IMR-90 (cell line): ENCODE data around the gene FAM110A. TPM values are rescaled to one million over a fixed set of nuclear protein-coding genes. Genes with fewer than 3 reads are reported as not detected.

Source experiments
- ATAC-seq: fragments of 200-7000 bp; cut with Tn5 transposase; 2 replicates; pipeline ENCODE4 v1.9.1; 2020; ENCODE audit warnings: low read depth, mild to moderate bottlenecking, moderate library complexity
- BruUV-seq: library from RNA; stranded (reverse); fragments of 400-500 nt; replicated peaks from 2 replicates; lab custom pipeline; 2021; lab: Mats Ljungman, UMichigan
- CTCF ChIA-PET: fragments of 300-600 bp; formaldehyde crosslinking; extraction: SDS; loops from one replicate; lab custom pipeline; 2021; ENCODE audit warnings: antibody characterized with exemption; lab: Yijun Ruan, JAX
- POLR2A ChIA-PET: fragments of 300-600 bp; sonication (Branson Sonifier 250); formaldehyde crosslinking; loops from one replicate; lab custom pipeline; 2022; ENCODE audit warnings: antibody characterized with exemption; ENCODE audit not compliant: unreplicated experiment; lab: Charles Lee
- DNase-seq: peaks from one replicate; pipeline ENCODE4 v3.0.0; 2013
- H2AFZ ChIP-seq: replicated peaks from 2 replicates; pipeline ENCODE3; 2013; ENCODE audit warnings: low read length, mild to moderate bottlenecking; ENCODE audit not compliant: poor library complexity
- H2AK5ac ChIP-seq: 2 replicates; pipeline ENCODE4 v1.6.1; 2013; ENCODE audit warnings: low read depth, low read length, inconsistent platforms
- H2AK9ac ChIP-seq: replicated peaks from 2 replicates; pipeline ENCODE3; 2013; ENCODE audit warnings: mild to moderate bottlenecking, low read depth, low read length, moderate library complexity; ENCODE audit not compliant: poor library complexity
- H2BK120ac ChIP-seq: 2 replicates; pipeline ENCODE4 v1.6.1; 2013; ENCODE audit warnings: low read depth, low read length, inconsistent platforms
- H2BK15ac ChIP-seq: 3 replicates; pipeline ENCODE4 v1.6.1; 2013; ENCODE audit warnings: low read depth, low read length, inconsistent platforms
- H2BK20ac ChIP-seq: 2 replicates; pipeline ENCODE4 v1.6.1; 2013; ENCODE audit warnings: low read depth, mild to moderate bottlenecking, inconsistent platforms, low read length, moderate library complexity
- H2BK5ac ChIP-seq: 2 replicates; pipeline ENCODE4 v1.6.1; 2013; ENCODE audit warnings: mild to moderate bottlenecking, low read depth, low read length, inconsistent platforms; ENCODE audit not compliant: poor library complexity, severe bottlenecking
- H3K14ac ChIP-seq: replicated peaks from 2 replicates; pipeline ENCODE4 v1.6.1; 2013; ENCODE audit warnings: low read depth, low read length, inconsistent platforms
- H3K18ac ChIP-seq: 2 replicates; pipeline ENCODE4 v1.6.1; 2013; ENCODE audit warnings: low read depth, low read length, control low read depth
- H3K23ac ChIP-seq: 2 replicates; pipeline ENCODE4 v1.6.1; 2013; ENCODE audit warnings: low read depth, low read length, inconsistent platforms
- H3K27ac ChIP-seq: 2 replicates; pipeline ENCODE4 v1.5.1; 2013; ENCODE audit warnings: mild to moderate bottlenecking, control low read depth, low read length; ENCODE audit not compliant: insufficient read depth
- H3K27me3 ChIP-seq: 2 replicates; pipeline ENCODE4 v1.6.1; 2013; ENCODE audit warnings: low read length; ENCODE audit not compliant: control insufficient read depth, insufficient read depth
- H3K36me3 ChIP-seq: 2 replicates; pipeline ENCODE4 v1.6.1; 2013; ENCODE audit warnings: low read length, mixed read lengths; ENCODE audit not compliant: control insufficient read depth, insufficient read depth
- H3K4ac ChIP-seq: 2 replicates; pipeline ENCODE4 v1.6.1; 2013; ENCODE audit warnings: low read depth, low read length, inconsistent platforms
- H3K4me1 ChIP-seq: 2 replicates; pipeline ENCODE4 v1.6.1; 2013; ENCODE audit warnings: low read length, mixed read lengths; ENCODE audit not compliant: control insufficient read depth, insufficient read depth
- H3K4me2 ChIP-seq: 2 replicates; pipeline ENCODE4 v1.6.1; 2013; ENCODE audit warnings: low read depth, mild to moderate bottlenecking, control low read depth, low read length, moderate library complexity
- H3K4me3 ChIP-seq: 2 replicates; pipeline ENCODE4 v1.5.1; 2013; ENCODE audit warnings: low read depth, mild to moderate bottlenecking, control low read depth, low read length, moderate library complexity; ENCODE audit not compliant: insufficient read depth
- H3K56ac ChIP-seq: 2 replicates; pipeline ENCODE4 v1.6.1; 2013; ENCODE audit warnings: low read length, inconsistent platforms; ENCODE audit not compliant: insufficient read depth; ENCODE audit errors: extremely low read depth
- H3K79me1 ChIP-seq, 2 experiments: 2 replicates each; pipeline ENCODE4 v1.6.1; 2013; ENCODE audit warnings: low read length in 2 of 2, inconsistent platforms in 1 of 2, low read depth in 1 of 2
- H3K9ac ChIP-seq: 2 replicates; pipeline ENCODE4 v1.6.1; 2013; ENCODE audit warnings: low read depth, low read length, control low read depth
- H3K9me1 ChIP-seq: 2 replicates; pipeline ENCODE4 v1.6.1; 2013; ENCODE audit warnings: low read length, inconsistent platforms; ENCODE audit not compliant: insufficient read depth
- H3K9me3 ChIP-seq: 2 replicates; pipeline ENCODE4 v1.6.1; 2013; ENCODE audit warnings: low read length; ENCODE audit not compliant: control insufficient read depth, insufficient read depth
- H4K20me1 ChIP-seq: 2 replicates; pipeline ENCODE4 v1.6.1; 2013; ENCODE audit warnings: low read length, inconsistent platforms; ENCODE audit not compliant: insufficient read depth
- H4K5ac ChIP-seq: 2 replicates; pipeline ENCODE4 v1.6.1; 2013; ENCODE audit warnings: mild to moderate bottlenecking, low read depth, low read length, control low read depth
- H4K8ac ChIP-seq, 2 experiments: 2 replicates each; pipeline ENCODE4 v1.6.1; 2013; ENCODE audit warnings: low read depth in 2 of 2, low read length in 2 of 2, control low read depth in 1 of 2, inconsistent platforms in 1 of 2
- H4K91ac ChIP-seq: 2 replicates; pipeline ENCODE4 v1.6.1; 2013; ENCODE audit warnings: low read depth, low read length, inconsistent platforms; ENCODE audit not compliant: insufficient read depth
- BHLHE40 ChIP-seq: fragments of 150-350 bp; IDR thresholded peaks from 2 replicates; pipeline ENCODE4 v1.6.1; 2016; ENCODE audit warnings: mild to moderate bottlenecking, low read depth, low read length
- MAFK ChIP-seq: IDR thresholded peaks from 2 replicates; pipeline ENCODE4 v1.6.1; 2012; ENCODE audit warnings: low read depth, low read length, improper control_type of control experiment
- MXI1 ChIP-seq: IDR thresholded peaks from 2 replicates; pipeline ENCODE4 v1.6.1; 2012; ENCODE audit warnings: low read depth, mild to moderate bottlenecking, low read length, moderate library complexity, borderline replicate concordance
- RAD21 ChIP-seq: IDR thresholded peaks from 2 replicates; pipeline ENCODE4 v1.6.1; 2012; ENCODE audit warnings: low read length, improper control_type of control experiment
- SMC3 ChIP-seq: fragments of 150-350 bp; IDR thresholded peaks from 2 replicates; pipeline ENCODE4 v1.6.1; 2016; ENCODE audit warnings: low read depth, mild to moderate bottlenecking, antibody characterized with exemption, low read length, moderate library complexity
- WGBS, 2 experiments: methylation state at CpG; one replicate each; pipeline versions ENCODE4 v1.1.5 to v1.1.7; 2013; ENCODE audit warnings: missing lambda C conversion rate in 2 of 2; ENCODE audit not compliant: insufficient read length in 1 of 2; ENCODE audit errors: extremely low coverage in 2 of 2; 5-methylcytosine and 5-hydroxymethylcytosine counted together
- dilution Hi-C: fragments of 300-500 bp; cut with HindIII; formaldehyde crosslinking; loops from one replicate; pipeline ENCODE4 v1.14.3; 2018; ENCODE audit warnings: low sequenced_read_pairs; ENCODE audit not compliant: unreplicated experiment
- in situ Hi-C: fragments of 300-500 bp; cut with MboI; formaldehyde crosslinking; loops from 3 replicates; pipeline ENCODE4 v1.14.3; 2019; ENCODE audit warnings: low sequenced_read_pairs, inconsistent platforms, mixed read lengths
- intact Hi-C: fragments of 100-400 bp; cut with micrococcal nuclease; formaldehyde crosslinking; loops from 2 replicates; pipeline ENCODE4 v1.10.0; 2022
- polyA plus RNA-seq, 3 experiments: library from polyadenylated mRNA; depleted of rRNA; stranded (reverse); fragments of >200 nt; gene quantifications; 2 replicates each; pipeline ENCODE4 v1.2.3, GENCODE V29; 2012; ENCODE audit warnings: low replicate concordance in 1 of 3
- total RNA-seq: library from RNA; depleted of rRNA; stranded (reverse); fragments of >200 nt; gene quantifications from 2 replicates; pipeline ENCODE4 v1.2.3, GENCODE V29; 2012
- TF ChIP-seq, protein P1 (sequence below): fragments of 150-350 bp; IDR thresholded peaks from 2 replicates; pipeline ENCODE4 v1.6.1; 2016; ENCODE audit warnings: low read depth, mild to moderate bottlenecking, low read length, moderate library complexity, borderline replicate concordance
- TF ChIP-seq, protein P2 (sequence below): fragments of 150-350 bp; IDR thresholded peaks from 2 replicates; pipeline ENCODE4 v1.6.1; 2017; ENCODE audit warnings: mild to moderate bottlenecking, antibody characterized with exemption, low read length, low read depth

The FAM110A gene
- total and polyA plus RNA-seq, 2 of the 4 experiments (the other 2 are of a cell fraction): 0.36 to 3.6 TPM

DNA sequence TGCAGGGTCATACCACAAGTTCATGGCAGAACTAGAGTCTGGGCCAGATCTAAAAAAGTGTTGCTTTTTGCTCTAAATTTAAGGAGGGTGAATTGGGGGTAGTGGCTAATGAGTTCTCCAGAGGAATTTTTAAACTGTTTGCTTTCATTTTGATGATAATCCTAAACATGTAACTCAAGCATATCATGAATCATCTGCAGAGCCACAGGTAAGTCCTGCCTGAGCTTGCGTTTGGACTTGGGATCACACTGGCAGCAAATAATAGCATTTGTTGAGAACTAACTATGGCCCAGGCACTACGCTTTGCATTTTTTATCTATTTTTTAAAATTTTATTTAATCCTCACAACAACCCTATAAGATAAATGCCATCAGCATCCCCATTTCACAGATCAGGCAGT, 27.4 kb downstream of the FAM110A start:
- Histone ChIP-seq H2AFZ (no peak overlapping the region), H3K4me2 (no peak overlapping the region), H4K20me1 (no peaks in the 10 kb centered on the region), H3K14ac (no peak overlapping the region), H3K9ac (no peak overlapping the region), H4K91ac (no peak overlapping the region), H3K4me1 (peaks cover 3% of the 10 kb centered on the region), H3K36me3 (no peaks in the 10 kb centered on the region), H3K27ac (no peak overlapping the region), H3K9me1 (peaks cover 9% of the 10 kb centered on the region; the same call in 1 of the 2 replicates), H2BK15ac (no peak overlapping the region), H2BK20ac (no peak overlapping the region), H3K9me3 (no peaks in the 10 kb centered on the region), H3K27me3 (0 out of 2 replicates have a peak, but pooled peaks cover 2% of the 10 kb centered on the region), H3K56ac (no peak overlapping the region), H3K4ac (no peak overlapping the region), H3K79me1 (no peaks in the 10 kb centered on the region), H2BK120ac (no peak overlapping the region), H2BK5ac (no peak overlapping the region), H3K4me3 (no peak overlapping the region), H2AK9ac (no peak overlapping the region), H3K23ac (no peak overlapping the region), H2AK5ac (no peak overlapping the region), H4K5ac (no peak overlapping the region), H3K18ac (no peak overlapping the region), H4K8ac (no peak overlapping the region)
- CTCF ChIA-PET: no interaction called here
- BruUV-seq: no TSS peak
- no peak for DNase-seq
- intact Hi-C loops (no loop called here), dilution Hi-C loops (no loop called here), in situ Hi-C loops (no loop called here)
- ATAC-seq: no peak
- no CpG with 5 or more reads among the region's 2 CpGs for WGBS, 2 experiments
- POLR2A ChIA-PET: no interaction called here
- TF ChIP-seq, protein P1, sequence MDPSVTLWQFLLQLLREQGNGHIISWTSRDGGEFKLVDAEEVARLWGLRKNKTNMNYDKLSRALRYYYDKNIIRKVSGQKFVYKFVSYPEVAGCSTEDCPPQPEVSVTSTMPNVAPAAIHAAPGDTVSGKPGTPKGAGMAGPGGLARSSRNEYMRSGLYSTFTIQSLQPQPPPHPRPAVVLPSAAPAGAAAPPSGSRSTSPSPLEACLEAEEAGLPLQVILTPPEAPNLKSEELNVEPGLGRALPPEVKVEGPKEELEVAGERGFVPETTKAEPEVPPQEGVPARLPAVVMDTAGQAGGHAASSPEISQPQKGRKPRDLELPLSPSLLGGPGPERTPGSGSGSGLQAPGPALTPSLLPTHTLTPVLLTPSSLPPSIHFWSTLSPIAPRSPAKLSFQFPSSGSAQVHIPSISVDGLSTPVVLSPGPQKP: no peak
- TF ChIP-seq SMC3 (no peak), BHLHE40 (no peak), RAD21 (no peak), MXI1 (no peak), MAFK (no peak)
- TF ChIP-seq, protein P2, sequence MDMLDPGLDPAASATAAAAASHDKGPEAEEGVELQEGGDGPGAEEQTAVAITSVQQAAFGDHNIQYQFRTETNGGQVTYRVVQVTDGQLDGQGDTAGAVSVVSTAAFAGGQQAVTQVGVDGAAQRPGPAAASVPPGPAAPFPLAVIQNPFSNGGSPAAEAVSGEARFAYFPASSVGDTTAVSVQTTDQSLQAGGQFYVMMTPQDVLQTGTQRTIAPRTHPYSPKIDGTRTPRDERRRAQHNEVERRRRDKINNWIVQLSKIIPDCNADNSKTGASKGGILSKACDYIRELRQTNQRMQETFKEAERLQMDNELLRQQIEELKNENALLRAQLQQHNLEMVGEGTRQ: no peak
